Measurements from ENCODE around the gene EPB41L4A. TPM values are rescaled to one million over a fixed set of nuclear protein-coding genes. Genes with fewer than 3 reads are reported as not detected.

EPB41L4A gene
- total and polyA plus RNA-seq, 11 donors: 6.4 to 34.5 (median 16.2) TPM

DNA sequence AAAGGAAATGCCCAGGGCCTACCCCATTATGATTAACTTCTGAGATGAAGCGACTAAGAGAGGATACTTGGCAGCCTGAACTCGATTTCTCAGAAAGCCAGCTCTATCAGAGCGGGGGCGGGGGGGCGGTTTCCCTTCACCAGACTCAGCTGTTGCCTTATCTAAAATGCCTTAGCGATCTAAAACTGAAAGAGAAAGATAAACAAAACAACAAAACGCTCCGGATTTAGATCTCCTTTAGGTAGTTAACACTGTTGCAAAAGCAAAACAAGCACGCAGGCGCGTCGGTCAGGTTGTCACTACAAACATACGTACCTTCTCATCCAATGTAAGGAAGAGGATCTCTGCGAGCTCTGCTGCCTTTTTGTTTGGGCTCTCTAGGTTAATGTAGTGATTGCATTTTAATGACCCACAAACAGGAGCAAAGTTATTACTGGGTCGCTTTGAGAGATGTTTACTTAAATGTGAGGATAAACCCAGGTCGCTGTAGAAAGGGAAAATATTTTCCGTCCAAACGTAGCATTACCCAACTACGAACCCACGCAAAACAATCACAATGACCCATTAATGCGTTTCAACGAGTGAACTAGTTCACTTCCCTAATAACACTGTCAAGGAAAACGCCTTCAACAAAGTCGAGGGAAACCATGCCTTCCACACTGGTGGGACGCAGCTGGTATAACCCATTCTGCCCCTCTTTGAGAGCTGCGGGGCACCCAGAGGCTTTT is 982 bp downstream of the EPB41L4A start:
- intact Hi-C loops (cut with DNase I): loop anchor here in 5 of 10 donors (5.0 to 10.0 kb wide), 7 partner anchors 63 to 256 kb away; no protein-coding TSS in a partner anchor
- H3K9me3 ChIP-seq: no peaks in the 10 kb centered on the region
- H3K27me3 ChIP-seq: peaks cover 0 to 25% (median 0%) of the 10 kb centered on the region in 9 donors
- DNase-seq (peak; percentile 63 to 73 (median 70)), ATAC-seq (peak in 2 of 4 donors; percentile 7 to 43)
- 0 to 1% (median 0%) methylated on average over 26 of the region's 26 CpGs for WGBS, 4 donors
- peak overlapping the region; percentile 63 to 97 (median 88) for H3K4me3 ChIP-seq
- TF ChIP-seq POLR2A (IDR thresholded peaks at IDR 0.05): no peak
- TF ChIP-seq, protein P1, sequence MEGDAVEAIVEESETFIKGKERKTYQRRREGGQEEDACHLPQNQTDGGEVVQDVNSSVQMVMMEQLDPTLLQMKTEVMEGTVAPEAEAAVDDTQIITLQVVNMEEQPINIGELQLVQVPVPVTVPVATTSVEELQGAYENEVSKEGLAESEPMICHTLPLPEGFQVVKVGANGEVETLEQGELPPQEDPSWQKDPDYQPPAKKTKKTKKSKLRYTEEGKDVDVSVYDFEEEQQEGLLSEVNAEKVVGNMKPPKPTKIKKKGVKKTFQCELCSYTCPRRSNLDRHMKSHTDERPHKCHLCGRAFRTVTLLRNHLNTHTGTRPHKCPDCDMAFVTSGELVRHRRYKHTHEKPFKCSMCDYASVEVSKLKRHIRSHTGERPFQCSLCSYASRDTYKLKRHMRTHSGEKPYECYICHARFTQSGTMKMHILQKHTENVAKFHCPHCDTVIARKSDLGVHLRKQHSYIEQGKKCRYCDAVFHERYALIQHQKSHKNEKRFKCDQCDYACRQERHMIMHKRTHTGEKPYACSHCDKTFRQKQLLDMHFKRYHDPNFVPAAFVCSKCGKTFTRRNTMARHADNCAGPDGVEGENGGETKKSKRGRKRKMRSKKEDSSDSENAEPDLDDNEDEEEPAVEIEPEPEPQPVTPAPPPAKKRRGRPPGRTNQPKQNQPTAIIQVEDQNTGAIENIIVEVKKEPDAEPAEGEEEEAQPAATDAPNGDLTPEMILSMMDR (IDR thresholded peaks at IDR 0.05): no peak
- peaks cover 0 to 43% (median 17%) of the 10 kb centered on the region in 12 donors for H3K4me1 ChIP-seq
- peaks cover 0 to 5% (median 0%) of the 10 kb centered on the region in 9 donors for H3K36me3 ChIP-seq
- H3K27ac ChIP-seq: peak overlapping the region; percentile 72 to 95 (median 92)

DNA sequence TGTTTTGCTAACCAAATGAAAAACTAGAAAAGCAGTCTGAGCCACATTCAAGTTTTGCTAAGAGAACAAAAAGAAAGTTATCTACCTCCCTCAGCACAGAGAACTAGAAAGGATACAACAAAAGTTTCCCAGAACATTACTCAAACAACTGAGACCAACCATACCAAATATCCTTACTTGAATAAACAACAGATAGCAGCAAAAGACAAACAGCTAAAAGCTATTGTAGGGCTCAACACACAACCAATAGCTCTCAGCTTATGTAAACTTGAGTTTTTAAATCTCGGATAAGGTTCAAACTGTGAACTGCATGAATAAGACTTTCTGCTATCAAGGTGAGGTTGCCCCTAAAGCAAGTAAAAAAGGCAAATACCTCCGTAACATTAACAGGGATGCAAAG is 3.5 kb downstream of the EPB41L4A start:
- TF ChIP-seq, protein P1 (IDR thresholded peaks at IDR 0.05): no peak
- no peak for TF ChIP-seq POLR2A (IDR thresholded peaks at IDR 0.05)
- 87 to 92% (median 90%) methylated on average over 2 of the region's 2 CpGs for WGBS, 4 donors
- Histone ChIP-seq H3K36me3 (peaks cover 0 to 6% (median 0%) of the 10 kb centered on the region in 9 donors), H3K27ac (peak overlapping the region in 2 of 12 donors; percentile 0 to 12), H3K4me1 (peaks cover 0 to 56% (median 29%) of the 10 kb centered on the region in 12 donors), H3K4me3 (no peak overlapping the region), H3K9me3 (no peaks in the 10 kb centered on the region), H3K27me3 (peaks cover 0 to 25% (median 0%) of the 10 kb centered on the region in 9 donors)
- intact Hi-C loops (cut with DNase I): loop anchor here in 5 of 10 donors (5.0 to 10.0 kb wide), 7 partner anchors 61 to 253 kb away; no protein-coding TSS in a partner anchor
- DNase-seq (no peak), ATAC-seq (no peak)

DNA sequence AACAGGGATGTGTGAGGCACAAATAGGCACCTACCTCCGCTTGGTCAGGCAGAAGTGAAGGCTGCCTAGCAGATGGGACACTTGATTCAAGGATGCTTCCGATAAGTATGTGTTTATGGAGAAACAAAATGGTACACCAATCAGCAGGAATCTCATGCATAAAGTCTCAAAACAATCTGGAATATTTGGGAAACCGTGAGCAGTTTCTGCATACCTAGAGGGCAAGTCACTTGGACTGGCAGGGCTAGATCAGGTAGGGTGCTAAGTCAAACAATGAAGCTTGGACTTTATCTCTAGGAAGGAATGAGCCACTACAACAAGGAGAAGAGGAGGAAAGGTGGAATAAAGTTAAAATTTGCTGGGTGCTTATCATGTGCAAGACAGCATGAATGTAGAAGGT is 5.5 kb downstream of the EPB41L4A start:
- intact Hi-C loops (cut with DNase I): loop anchor here in 3 of 10 donors (10.0 kb wide), 3 partner anchors 59 to 199 kb away; no protein-coding TSS in a partner anchor
- Histone ChIP-seq H3K4me1 (peaks cover 0 to 57% (median 27%) of the 10 kb centered on the region in 12 donors), H3K27ac (no peak overlapping the region), H3K9me3 (no peaks in the 10 kb centered on the region), H3K36me3 (peaks cover 0 to 6% (median 0%) of the 10 kb centered on the region in 9 donors), H3K27me3 (peaks cover 0 to 6% (median 0%) of the 10 kb centered on the region in 9 donors), H3K4me3 (no peak overlapping the region)
- 93 to 97% (median 96%) methylated on average over 3 of the region's 3 CpGs for WGBS, 4 donors
- TF ChIP-seq POLR2A (IDR thresholded peaks at IDR 0.05): no peak
- DNase-seq (no peak), ATAC-seq (no peak)

GRCh38 chr5:112412346-112412745 is 6.7 kb downstream of the EPB41L4A start:
- ATAC-seq (peak in 1 of 4 donors; percentile 13), DNase-seq (no peak)
- WGBS, 4 donors: 29 to 32% (median 31%) methylated on average over 3 of the region's 3 CpGs
- peaks cover 0 to 65% (median 33%) of the 10 kb centered on the region in 12 donors for H3K4me1 ChIP-seq
- no peak for TF ChIP-seq POLR2A (IDR thresholded peaks at IDR 0.05)
- TF ChIP-seq, protein P1 (IDR thresholded peaks at IDR 0.05): no peak
- no peak overlapping the region for H3K27ac ChIP-seq
- no peak overlapping the region for H3K4me3 ChIP-seq
- intact Hi-C loops (cut with DNase I): loop anchor here in 3 of 10 donors (10.0 kb wide), 3 partner anchors 58 to 198 kb away; no protein-coding TSS in a partner anchor
- H3K27me3 ChIP-seq: no peaks in the 10 kb centered on the region
- H3K36me3 ChIP-seq: peaks cover 0 to 6% (median 0%) of the 10 kb centered on the region in 9 donors
- no peaks in the 10 kb centered on the region for H3K9me3 ChIP-seq
